CD4-positive, alpha-beta T cell treated with Interferon gamma for 1 hour (primary cell): ENCODE measurements around the gene MRPS35.
"Not testable (repeated sequence)": the region's sequence is repeated elsewhere in the genome, so short reads cannot be mapped to it uniquely, and the experiment has no call there.

Experiments
- DNase-seq: peaks from one replicate; pipeline ENCODE4 v3.0.0-alpha.2; 2020

The MRPS35 gene

DNA sequence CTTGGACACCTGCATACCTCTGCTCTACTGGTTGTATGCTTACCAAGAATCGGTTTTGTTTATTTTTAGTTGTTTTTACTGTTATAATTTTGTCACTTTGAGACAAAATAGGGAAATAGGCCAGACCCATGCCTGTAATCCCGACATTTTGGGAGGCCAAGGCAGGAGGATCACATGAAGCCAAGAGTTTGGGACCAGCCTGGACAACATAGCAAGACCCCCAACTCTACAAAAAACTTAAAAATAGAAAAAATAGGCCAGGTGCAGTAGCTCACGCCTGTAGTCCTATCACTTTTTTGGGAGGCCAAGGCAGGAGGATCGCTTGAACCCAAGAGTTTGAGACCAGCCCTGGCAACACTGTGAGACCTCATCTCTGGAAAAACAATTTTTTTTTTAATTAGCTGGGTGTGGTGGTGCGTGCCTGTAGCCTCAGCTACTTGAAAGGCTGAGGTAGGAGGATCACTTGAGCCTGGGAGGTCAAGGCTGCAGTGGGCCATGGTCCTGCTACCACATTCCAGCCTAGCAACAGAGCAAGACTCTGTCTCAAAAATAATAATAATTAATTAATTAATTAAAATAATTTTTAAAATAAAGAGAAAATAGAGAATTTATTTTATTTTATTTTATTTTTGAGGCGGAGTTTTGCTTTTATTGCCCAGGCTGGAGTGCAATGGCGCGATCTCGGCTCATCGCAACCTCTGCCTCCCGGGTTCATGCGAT, 1.3 kb upstream of the MRPS35 start:
- no peak for DNase-seq

DNA sequence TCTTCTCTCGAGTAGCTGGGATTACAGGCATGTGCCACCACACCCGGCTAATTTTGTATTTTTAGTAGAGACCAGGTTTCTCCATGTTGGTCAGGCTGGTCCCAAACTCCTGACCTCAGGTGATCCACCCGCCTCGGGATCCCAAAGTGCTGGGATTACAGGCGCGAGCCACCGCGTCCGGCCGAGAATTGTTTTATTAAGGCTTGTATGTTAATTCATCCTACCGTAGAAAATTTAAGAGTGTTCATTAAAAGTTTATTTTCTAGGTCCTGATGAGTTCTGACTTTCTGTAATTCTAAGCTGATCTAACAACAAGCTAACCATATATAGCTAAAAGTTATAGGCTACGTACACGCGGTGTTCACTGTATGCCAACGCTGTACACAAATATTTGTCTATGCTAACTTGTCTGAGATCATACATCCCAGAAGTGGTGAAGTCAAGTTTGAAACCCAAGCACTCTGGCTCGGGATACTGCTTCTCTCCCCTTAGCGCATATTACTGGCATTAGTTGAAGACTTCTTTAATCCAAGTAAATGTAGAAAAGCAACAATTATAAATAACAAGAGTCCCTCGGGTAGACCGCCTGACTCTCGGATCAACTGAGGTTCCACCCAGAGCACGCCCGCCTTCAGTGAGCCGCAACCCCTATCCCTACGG, 570 bp upstream of the MRPS35 start:
- DNase-seq = no peak

DNA sequence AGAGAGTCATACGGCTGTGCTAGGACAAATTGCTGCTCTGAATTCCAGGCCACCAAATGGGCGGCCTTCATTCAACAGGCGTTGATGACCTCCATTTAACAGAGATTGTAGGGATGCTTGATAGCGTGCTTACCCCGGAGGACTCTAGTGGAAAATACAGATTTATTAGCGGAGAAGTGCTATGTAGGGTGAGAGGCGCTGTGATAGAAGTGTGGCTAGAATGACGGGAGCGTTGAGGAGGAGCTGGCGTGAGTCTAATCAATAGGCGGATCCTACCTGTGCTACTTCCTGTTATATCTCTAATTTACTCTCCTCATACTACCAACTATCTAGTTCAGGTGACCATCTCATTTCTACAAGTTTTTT, 668 bp downstream of the MRPS35 start:
- no peak for DNase-seq

DNA sequence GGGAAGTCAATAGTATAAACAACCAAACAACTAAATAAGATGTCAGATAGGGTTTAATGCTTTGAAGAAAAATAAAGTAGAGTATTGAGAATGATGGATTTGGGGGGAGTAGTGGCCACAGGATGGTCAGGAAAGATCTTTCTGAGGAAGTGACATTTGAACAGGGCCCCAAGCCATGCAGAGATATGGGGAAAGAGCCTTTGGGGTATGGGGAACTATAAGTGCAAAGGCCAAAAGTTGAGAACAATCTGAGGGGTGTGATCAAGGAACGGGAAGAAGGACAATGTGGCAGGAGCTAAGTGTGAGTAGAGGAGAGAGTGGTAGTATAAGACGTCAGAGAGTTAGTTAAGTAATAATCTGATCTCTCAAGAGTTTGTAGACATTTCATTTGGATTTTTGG, 1.3 kb downstream of the MRPS35 start:
- no peak for DNase-seq

DNA sequence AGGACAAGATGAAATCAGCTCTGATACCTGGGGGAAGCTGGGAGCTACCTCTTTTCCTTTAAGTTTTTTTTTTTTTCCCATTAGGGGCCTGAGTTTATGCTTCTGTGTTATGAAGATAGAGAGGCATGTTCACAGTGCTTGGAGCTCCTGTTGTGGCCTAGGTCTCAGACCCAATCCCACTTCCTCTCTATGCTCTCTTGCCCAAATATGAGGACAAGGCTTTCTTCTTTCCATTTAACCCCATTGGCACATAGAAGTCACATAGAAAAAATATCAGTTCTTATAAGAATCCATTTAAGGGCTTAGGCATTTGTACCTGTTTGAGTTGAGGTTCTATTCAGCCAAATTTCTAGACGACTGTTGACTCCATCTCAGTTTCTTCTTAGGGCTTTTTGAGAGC, 12.6 kb downstream of the MRPS35 start:
- no peak for DNase-seq

DNA sequence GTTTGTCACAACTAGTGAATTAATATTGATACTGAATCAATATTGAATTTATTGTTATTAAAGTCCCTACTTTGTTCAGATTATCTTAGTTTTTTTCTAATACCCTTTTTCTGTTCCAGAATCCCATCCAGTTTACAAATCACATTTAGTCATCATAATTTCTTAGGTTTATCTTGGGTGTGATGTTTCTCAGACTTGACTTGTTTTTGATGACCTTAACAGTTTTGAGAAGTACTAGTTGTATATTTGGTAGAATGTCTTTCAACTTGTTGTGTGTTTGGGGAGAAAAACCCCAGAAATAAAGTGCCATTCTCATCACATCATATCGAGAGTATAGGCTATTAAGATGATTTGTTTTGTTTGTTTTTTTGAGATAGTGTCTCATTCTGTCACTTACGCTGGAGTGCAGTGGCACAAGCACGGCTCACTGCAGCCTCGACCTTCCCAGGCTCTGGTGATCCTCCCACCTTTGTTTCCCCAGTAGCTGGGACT, 19.5 kb downstream of the MRPS35 start:
- DNase-seq = no peak

DNA sequence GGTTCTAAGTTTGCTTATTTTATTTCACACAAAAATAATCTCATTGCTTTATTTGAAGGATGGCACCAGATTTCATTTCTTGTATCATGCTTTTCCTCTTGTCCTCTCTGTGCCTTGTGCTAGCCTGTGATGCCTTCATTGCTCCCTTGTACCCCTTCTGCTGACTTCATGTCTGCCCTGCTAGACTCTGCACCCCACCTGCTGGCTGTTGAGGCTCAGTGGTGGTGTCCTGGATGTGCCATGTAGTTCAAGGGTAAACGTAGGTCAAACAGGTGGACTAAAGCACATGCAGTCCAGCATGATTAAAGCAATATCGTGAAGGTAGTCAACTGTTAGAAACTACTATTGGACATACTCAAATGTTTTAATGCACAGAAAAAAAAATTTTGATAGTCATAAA, 21.6 kb downstream of the MRPS35 start:
- no peak for DNase-seq

DNA sequence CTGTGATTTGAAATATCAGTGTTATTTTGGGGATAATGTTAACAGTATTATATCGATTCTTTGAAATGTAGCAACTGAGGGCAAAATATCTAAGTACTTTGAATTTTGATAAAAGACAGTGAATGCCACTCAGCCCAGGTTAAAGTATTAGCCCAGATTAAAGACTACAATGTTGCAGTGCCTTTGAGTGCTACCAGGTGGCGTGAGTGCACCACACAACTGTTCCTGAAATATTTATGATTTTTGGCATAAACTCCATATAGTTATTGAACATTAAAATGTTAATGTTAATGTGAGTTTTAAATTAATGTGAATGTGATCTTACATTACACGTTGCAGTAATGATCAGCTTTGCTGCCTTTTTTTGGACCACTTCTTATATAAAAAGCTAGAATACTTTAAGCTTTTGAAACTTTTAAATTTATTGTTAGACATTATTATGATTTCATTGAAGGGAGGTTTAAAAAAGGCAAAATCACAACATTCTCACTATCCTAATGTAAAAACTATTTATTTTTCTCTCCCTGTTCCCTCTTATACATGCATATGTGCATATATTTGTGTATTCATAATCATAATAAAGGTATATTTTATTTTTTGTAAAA, 22.5 kb downstream of the MRPS35 start:
- DNase-seq = peak; percentile 24

DNA sequence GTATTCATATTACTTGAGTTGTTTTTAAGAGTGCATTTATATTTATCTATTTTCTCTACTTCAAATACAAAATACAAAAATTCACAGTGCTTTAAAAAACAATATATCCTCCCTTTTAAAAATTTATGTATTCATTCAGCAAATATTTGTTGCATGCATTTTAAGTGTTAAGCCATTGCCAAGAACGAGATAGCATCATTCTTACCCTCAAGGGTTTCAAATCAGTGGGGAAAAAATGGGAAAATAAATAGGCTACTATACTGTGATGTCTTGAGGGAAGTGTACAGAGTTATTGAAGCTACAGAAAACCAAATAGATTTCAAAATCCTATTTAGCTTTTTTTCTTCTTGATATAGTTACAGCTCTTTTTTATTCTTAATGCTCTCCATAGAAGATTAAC, 23.2 kb downstream of the MRPS35 start:
- DNase-seq = no peak

DNA sequence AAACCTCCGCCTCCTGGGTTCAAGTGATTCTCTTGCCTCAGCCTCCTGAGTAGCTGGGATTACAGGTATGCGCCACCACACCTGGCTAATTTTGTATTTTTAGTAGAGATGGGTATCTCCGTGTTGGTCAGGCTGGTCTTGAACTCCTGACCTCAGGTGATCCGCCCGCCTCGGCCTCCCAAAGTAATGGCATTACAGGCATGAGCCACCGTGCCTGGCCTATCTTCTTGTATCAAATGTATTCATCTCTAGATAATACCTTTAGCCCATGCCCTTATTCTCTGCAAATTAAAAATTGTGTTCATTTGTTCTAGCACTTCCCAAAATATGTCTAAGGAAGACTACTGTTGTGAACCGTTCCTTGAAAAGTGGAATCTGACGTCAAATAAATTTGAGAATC, 23.7 kb downstream of the MRPS35 start:
- DNase-seq = not testable (repeated sequence)

DNA sequence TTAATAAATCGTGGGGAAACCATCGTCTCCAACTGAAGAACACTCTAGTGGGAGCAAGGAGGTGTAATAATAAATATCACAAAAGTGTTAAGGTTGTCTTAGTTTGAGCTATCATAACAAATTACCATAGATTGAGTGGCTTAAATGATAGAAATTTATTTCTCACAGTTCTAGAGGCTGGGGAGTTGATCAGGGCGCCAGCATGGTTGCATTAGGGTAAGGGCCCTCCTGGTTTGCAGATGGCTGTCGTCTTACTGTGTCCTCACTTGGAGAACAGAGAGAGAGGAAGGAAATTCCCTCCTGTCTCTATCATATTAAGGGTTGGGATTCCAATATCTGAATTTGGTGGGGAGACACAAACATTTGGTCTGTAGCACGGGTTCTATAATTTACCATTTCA, 33.0 kb downstream of the MRPS35 start:
- DNase-seq = no peak

DNA sequence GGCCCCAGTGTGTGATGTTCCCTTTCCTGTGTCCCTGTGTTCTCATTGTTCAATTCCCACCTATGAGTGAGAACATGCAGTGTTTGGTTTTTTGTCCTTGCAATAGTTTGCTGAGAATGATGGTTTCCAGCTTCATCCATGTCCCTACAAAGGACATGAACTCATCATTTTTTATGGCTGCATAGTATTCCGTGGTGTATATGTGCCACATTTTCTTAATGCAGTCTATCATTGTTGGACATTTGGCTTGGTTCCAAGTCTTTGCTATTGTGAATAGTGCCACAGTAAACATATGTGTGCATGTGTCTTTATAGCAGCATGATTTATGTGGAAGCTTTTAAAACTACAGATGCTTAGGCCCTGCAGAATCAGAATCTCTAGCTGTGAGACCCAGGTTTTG, 35.1 kb downstream of the MRPS35 start:
- DNase-seq = not testable (repeated sequence)

DNA sequence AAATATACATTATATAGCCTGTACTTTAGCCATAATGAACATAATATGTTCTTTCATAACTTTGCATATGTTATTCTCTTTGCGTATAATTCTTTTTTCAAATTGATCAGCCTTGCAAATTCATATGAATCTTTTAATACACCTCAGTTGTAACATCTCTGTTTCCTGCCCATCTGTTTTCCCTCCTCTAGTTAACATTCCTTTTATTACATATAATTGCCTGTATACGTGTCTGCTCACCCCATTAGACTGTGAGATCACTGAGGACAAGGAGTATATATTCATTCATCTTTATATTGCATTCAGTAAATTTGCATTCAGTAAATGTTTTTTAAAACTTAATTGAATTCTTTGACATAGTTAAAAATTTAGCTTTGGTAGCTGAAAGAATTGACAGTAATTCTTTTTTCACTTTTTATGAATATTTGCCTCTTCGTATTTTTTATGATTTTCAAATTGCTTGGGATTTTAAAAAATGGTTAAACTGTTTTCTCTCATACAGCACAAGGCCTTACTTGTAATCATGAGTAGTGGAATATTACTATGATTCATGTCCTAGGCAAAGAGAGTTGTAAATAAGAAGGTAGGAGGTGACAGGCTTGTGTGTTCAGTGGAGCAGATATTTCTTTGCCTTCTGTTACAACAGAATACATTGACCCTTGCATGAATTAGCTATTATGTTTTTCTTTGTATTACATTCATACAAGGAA, 36.6 kb downstream of the MRPS35 start:
- no peak for DNase-seq

DNA sequence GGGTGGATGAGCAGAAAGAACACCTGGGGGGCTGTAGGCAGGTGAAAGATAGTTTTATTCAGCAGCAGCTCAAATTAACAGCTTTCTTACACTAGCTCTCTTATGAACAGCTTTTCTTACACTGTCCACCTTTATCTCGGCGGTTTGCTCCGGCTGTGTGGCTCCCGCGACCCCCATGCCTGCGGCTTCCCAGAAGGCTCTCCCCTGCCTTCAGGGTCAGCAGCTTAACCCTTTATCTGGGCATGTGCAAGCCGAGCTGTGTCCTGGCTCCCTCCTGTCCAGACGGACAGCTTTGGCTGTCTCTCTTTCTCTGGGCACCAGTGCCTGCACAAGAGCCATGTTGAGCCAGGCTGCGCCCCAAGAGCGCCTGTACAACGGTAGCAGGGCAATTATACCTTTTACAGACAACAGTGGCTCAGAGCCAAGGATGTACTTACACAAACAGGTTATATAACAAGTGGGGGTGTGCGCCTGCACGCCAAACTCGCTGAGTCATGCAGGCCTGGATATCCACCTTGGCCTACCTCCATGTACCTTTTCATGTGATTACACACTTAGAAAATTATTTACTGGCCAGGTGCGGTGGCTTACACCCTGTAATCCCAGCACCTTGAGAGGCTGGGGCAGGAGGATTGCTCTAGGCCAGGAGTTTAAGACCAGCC, 40.9 kb downstream of the MRPS35 start:
- no peak for DNase-seq

DNA sequence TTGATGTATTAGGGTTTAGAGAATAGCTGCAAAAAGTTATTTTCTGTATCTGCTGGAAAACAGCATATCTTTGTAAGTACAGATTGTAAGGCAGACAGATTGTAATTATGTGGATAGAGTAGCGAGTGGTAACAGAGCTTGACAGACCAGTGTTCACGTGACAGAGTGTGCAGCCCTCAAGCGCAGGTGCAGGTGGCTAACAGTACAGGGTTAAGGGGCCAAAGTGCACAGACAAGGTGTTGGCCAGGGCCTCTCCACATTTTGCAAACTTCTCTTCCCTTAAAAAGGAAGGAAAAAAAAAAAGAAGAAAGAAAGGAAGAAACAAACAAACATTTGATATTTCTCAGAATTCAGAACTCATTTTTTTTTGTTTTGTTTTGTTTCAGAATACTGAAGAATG, 44.2 kb downstream of the MRPS35 start:
- DNase-seq = no peak

DNA sequence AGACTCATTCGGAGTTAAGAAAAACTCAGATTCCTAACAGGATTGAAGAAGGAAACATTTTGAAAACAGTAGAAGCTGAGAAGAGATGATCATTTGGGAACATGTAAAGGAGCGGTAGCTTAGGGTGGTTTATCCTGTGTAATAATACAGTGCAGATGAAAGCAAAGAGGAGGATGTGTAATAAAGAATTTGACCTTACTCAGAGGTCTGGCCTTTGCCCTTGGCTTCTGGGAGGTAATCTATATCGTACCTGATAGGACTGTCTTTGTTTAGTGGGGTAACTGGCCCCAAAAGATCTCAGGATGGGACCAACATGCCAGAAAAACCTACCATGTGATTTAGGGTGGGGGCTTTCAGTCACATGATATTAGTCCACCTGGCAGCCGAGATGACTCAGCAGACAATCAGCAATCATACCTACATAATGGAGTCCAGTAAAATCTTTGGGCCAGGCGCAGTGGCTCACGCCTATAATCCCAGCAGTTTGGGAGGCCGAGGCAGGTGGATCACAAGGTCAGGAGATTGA, 46.1 kb downstream of the MRPS35 start:
- no peak for DNase-seq

DNA sequence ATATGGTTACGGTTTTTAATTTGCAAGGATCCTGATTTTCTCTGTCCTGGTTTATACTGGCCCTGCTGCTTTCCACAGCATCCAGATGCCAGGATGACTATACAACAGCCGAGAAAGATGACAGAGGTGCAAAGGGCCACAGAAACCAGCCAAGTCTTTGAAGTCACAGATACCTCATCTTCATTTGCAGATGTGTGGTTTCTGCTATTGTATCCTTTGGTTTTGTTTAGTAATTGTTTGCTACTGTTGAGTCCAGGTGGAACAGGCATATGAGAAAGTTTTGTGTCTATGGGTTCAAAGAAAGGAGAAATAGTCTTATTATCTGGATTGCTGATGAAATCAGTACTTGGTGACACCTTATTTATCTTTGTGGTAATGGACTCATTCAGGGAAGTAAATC, 52.1 kb downstream of the MRPS35 start:
- DNase-seq = no peak

DNA sequence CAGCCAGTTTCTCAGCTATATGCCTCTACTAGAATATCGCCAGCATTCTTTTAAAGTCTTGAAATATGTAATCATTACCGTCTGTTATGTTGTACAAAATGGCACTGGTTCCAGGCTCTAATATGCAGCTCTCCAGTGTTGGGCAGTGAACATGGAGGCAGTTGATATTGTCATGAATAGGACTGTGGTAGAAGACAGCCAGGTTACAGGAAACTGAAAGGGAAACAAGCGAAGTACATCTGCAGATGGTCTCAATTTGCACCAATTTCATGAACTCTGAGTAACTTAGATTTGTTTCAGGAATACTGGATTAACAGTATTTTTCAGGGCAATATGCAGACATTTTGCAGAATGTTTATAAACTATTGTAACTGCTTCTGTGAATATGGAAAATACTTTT, 56.0 kb downstream of the MRPS35 start:
- DNase-seq = no peak

DNA sequence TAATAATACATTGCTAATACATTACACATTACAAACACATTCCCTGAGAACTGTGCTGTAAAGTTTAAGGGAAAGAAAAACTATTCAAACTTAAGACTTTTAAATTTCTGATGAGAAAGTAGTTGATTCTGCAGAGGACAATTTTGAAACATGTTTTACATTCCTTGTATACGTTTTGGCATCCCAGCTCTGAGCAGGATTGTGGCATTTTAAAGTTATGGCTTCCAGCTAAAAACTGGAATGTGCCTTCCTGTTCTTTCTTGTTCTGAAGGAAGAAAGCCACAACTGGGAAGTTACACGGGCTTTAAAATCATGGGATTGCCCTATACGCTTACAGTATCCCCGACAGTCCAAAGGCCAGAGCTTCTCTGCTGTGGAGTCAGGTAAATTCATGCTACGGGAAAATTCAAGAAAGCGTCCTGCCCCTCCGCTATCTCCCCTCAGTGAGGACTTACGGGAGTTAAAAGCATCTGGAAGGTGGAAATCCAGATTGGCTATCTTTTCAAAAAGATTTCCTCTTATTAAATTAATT, 58.6 kb downstream of the MRPS35 start:
- DNase-seq = no peak

DNA sequence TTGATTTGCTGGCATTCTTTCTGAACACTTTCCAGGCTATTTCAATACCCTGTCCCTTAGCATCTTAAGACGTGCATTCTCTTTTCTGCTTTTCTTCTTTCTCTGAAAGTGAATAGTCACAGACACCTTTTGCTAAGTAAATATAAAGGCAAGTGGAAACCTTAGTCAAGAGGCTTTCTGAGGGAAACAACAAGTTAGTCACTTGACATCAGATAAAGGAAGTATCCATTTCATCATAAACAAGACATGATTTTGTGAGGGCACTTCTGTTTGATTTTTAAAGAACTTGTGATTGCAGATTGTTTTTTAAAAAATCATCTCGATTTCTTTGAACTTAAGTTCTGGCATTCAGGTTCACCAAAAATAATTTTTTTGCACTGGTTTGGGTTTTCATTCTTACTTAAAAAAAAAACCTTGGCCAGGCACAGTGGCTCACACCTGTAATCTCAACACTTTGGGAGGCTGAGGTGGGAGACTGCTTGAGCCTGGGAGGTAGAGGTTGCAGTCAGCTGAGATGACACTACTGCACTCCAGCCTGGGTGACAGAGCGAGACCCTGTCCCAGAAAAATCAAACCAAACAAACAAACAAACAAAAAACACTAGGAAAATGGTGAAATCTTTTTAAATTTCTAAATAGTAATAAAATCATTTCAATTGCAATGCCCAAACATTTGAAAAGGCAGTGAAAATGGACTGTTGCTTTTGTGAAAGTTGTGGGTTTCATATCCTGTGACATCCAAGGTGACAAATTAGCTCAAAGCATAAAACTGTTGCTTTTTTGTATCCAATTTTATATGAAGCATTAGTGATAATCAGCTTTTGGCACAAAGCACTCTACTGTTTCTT, 61.1 kb downstream of the MRPS35 start:
- no peak for DNase-seq

DNA sequence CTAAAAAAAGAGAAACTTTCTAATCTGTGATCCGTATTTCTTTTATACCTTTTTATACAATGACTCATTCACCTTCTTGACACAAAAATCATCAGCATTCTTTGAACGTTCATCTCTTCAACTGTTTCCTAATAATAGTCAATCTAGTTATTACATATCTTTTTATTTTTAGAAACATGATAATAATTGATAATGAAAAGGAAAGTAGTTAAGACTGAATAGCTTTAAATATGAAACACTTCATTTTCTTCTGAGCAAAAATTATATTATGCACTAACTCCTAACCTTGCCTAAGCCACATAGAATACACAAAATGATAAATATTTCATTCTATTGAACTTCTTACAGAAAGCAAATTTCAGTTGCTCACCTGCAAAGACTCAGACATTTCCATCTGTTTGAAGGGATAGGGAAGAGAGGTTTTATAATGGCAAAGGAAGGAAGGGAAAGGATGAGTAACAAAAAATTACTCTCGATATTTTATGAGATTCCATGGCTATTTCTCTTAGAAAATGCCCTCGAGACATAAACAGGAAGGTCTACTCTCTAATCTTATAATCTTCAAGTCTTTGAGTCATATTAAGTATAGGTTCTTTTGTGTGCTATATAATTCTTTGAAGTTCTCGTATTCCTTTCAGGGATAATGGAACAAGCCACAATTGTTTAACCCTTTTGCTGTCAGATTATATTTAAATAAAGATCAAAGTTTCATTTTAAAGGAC, 61.9 kb downstream of the MRPS35 start:
- DNase-seq = no peak
